Neuronal stem cell (in vitro differentiated cells): ENCODE measurements around the gene FGF10.

ENCODE experiments used
- DNase-seq: peaks from one replicate; pipeline ENCODE4 v3.0.0-alpha.2; 2013; ENCODE audit warnings: low spot score
- H2AFZ ChIP-seq: one replicate; pipeline ENCODE4 v1.6.1; 2013; ENCODE audit warnings: mild to moderate bottlenecking, low read length, inconsistent platforms
- H2AK5ac ChIP-seq: 2 replicates; pipeline ENCODE4 v1.6.1; 2013; ENCODE audit warnings: low read depth, mild to moderate bottlenecking, inconsistent platforms, low read length, moderate library complexity, mixed read lengths
- H2BK120ac ChIP-seq: 2 replicates; pipeline ENCODE4 v1.6.1; 2013; ENCODE audit warnings: low read depth, mild to moderate bottlenecking, inconsistent platforms, low read length, moderate library complexity, mixed read lengths
- H2BK12ac ChIP-seq: one replicate; pipeline ENCODE4 v1.6.1; 2013; ENCODE audit warnings: low read length, inconsistent platforms
- H2BK15ac ChIP-seq: 2 replicates; pipeline ENCODE4 v1.6.1; 2013; ENCODE audit warnings: mild to moderate bottlenecking, low read length, inconsistent platforms, mixed read lengths
- H2BK5ac ChIP-seq: one replicate; pipeline ENCODE4 v1.6.1; 2013; ENCODE audit warnings: inconsistent platforms, mild to moderate bottlenecking, low read length, moderate library complexity
- H3K14ac ChIP-seq: one replicate; pipeline ENCODE4 v1.6.1; 2013; ENCODE audit warnings: low read length, inconsistent platforms
- H3K18ac ChIP-seq: 2 replicates; pipeline ENCODE4 v1.6.1; 2013; ENCODE audit warnings: low read length, inconsistent platforms
- H3K23ac ChIP-seq: 2 replicates; pipeline ENCODE4 v1.6.1; 2013; ENCODE audit warnings: low read depth, mild to moderate bottlenecking, mixed read lengths, low read length, inconsistent platforms; ENCODE audit not compliant: poor library complexity
- H3K27ac ChIP-seq: replicated peaks from 3 replicates; pipeline ENCODE4 v1.5.1; 2013; ENCODE audit warnings: low read length, inconsistent platforms
- H3K27me3 ChIP-seq, 3 experiments: 2 replicates each; pipeline ENCODE4 v1.6.1; 2013; ENCODE audit warnings: low read length in 3 of 3, mild to moderate bottlenecking in 2 of 3, inconsistent platforms in 1 of 3, low read depth in 1 of 3, mixed read lengths in 1 of 3, moderate library complexity in 1 of 3; ENCODE audit not compliant: control insufficient read depth in 3 of 3, insufficient read depth in 3 of 3
- H3K36me3 ChIP-seq, 2 donors: replicated peaks in 1 of 2; 2 replicates each; pipeline ENCODE4 v1.6.1; 2013; ENCODE audit warnings: low read length in 2 of 2; ENCODE audit not compliant: control insufficient read depth in 2 of 2, insufficient read depth in 2 of 2
- H3K4ac ChIP-seq: 2 replicates; pipeline ENCODE4 v1.6.1; 2013; ENCODE audit warnings: inconsistent platforms, mild to moderate bottlenecking, low read length, moderate library complexity
- H3K4me1 ChIP-seq, 2 donors: 1 replicate in 1 of 2; 2 replicates in 1 of 2; pipeline ENCODE4 v1.6.1; 2013; ENCODE audit warnings: low read length in 2 of 2, low read depth in 1 of 2; ENCODE audit not compliant: control insufficient read depth in 2 of 2, insufficient read depth in 1 of 2
- H3K4me2 ChIP-seq: one replicate; pipeline ENCODE4 v1.6.1; 2013; ENCODE audit warnings: mild to moderate bottlenecking, low read length, inconsistent platforms; ENCODE audit not compliant: insufficient read depth, poor library complexity, severe bottlenecking
- H3K4me3 ChIP-seq, 2 donors: 2 replicates each; pipeline ENCODE4 v1.5.1; 2013; ENCODE audit warnings: low read length in 2 of 2, mild to moderate bottlenecking in 2 of 2, inconsistent platforms in 1 of 2, moderate library complexity in 1 of 2
- H3K79me1 ChIP-seq: one replicate; pipeline ENCODE4 v1.6.1; 2013; ENCODE audit warnings: low read depth, mild to moderate bottlenecking, inconsistent platforms, low read length, moderate library complexity
- H3K9ac ChIP-seq: one replicate; pipeline ENCODE4 v1.6.1; 2013; ENCODE audit warnings: mild to moderate bottlenecking, low read depth, low read length, inconsistent platforms; ENCODE audit not compliant: poor library complexity
- H3K9me3 ChIP-seq, 2 donors: replicated peaks in 1 of 2; 2 replicates each; pipeline versions ENCODE3 to v1.6.1; 2013; ENCODE audit warnings: low read length in 2 of 2, mild to moderate bottlenecking in 2 of 2, inconsistent platforms in 1 of 2, low read depth in 1 of 2, mixed read lengths in 1 of 2, moderate library complexity in 1 of 2; ENCODE audit not compliant: control insufficient read depth in 2 of 2, insufficient read depth in 1 of 2
- H4K8ac ChIP-seq: one replicate; pipeline ENCODE4 v1.6.1; 2013; ENCODE audit warnings: low read depth, mild to moderate bottlenecking, inconsistent platforms, low read length, moderate library complexity
- H4K91ac ChIP-seq: one replicate; pipeline ENCODE4 v1.6.1; 2013; ENCODE audit warnings: low read length, low read depth, mild to moderate bottlenecking, inconsistent platforms; ENCODE audit not compliant: poor library complexity
- WGBS, 2 donors: extraction: QIAGEN DNeasy Blood & Tissue Kit; methylation state at CpG; one replicate each; pipeline ENCODE4 v1.1.7; 2013; ENCODE audit warnings: missing lambda C conversion rate in 2 of 2, mixed read lengths in 1 of 2; ENCODE audit not compliant: insufficient read length in 2 of 2, insufficient replicate concordance in 1 of 2; ENCODE audit errors: extremely low coverage in 2 of 2; 5-methylcytosine and 5-hydroxymethylcytosine counted together

The FGF10 gene

GRCh38 chr5:44318883-44319282 lies 70.3 kb downstream of the FGF10 start:
- Histone ChIP-seq H4K8ac (no peak overlapping the region), H3K4me1 (peaks cover 8 to 24% of the 10 kb centered on the region in 2 donors), H3K79me1 (no peaks in the 10 kb centered on the region), H3K18ac (no peak overlapping the region), H3K9ac (no peak overlapping the region), H3K14ac (no peak overlapping the region), H3K4me2 (no peak overlapping the region), H3K9me3 (peaks cover 0 to 17% of the 10 kb centered on the region in 2 donors), H2AK5ac (no peak overlapping the region), H3K27me3 (no peaks in the 10 kb centered on the region), H2AFZ (no peak overlapping the region), H3K23ac (no peak overlapping the region), H4K91ac (no peak overlapping the region), H3K4me3 (no peak overlapping the region), H3K4ac (no peak overlapping the region), H2BK12ac (no peak overlapping the region), H2BK5ac (no peak overlapping the region), H2BK120ac (no peak overlapping the region), H3K36me3 (no peaks in the 10 kb centered on the region), H2BK15ac (no peak overlapping the region), H3K27ac (no peak overlapping the region)
- no peak for DNase-seq
- no CpG with 5 or more reads among the region's 2 CpGs for WGBS, 2 donors

- H2BK5ac ChIP-seq = no peak overlapping the region
- no peak overlapping the region for H4K91ac ChIP-seq
- no peak overlapping the region for H3K4ac ChIP-seq
- H3K9me3 ChIP-seq = no peaks in the 10 kb centered on the region
- H2BK12ac ChIP-seq = no peak overlapping the region
- H3K4me3 ChIP-seq = no peak overlapping the region
- DNase-seq = no peak
- H2BK15ac ChIP-seq = no peak overlapping the region
- H2AK5ac ChIP-seq = no peak overlapping the region
- no peak overlapping the region for H3K18ac ChIP-seq
- no peak overlapping the region for H2BK120ac ChIP-seq
- peaks cover 8 to 25% of the 10 kb centered on the region in 2 donors for H3K4me1 ChIP-seq
- no peak overlapping the region for H3K14ac ChIP-seq
- H3K27ac ChIP-seq = no peak overlapping the region
- WGBS, 2 donors = no CpG with 5 or more reads among the region's 1 CpG
- no peak overlapping the region for H3K23ac ChIP-seq
- no peaks in the 10 kb centered on the region for H3K79me1 ChIP-seq
- no peak overlapping the region for H2AFZ ChIP-seq
- H4K8ac ChIP-seq = no peak overlapping the region
- H3K36me3 ChIP-seq = no peaks in the 10 kb centered on the region
- no peak overlapping the region for H3K4me2 ChIP-seq
- H3K27me3 ChIP-seq = no peaks in the 10 kb centered on the region
- no peak overlapping the region for H3K9ac ChIP-seq
Observed at GRCh38 chr5:44312374-44312773, 76.8 kb downstream of the FGF10 start.

- H2AK5ac ChIP-seq = no peak overlapping the region
- no peak overlapping the region for H2BK120ac ChIP-seq
- no peaks in the 10 kb centered on the region for H3K36me3 ChIP-seq
- DNase-seq = no peak
- no peak overlapping the region for H3K27ac ChIP-seq
- H3K4me1 ChIP-seq = no peaks in the 10 kb centered on the region
- H3K9ac ChIP-seq = no peak overlapping the region
- no peak overlapping the region for H3K14ac ChIP-seq
- no peak overlapping the region for H3K4ac ChIP-seq
- H4K91ac ChIP-seq = no peak overlapping the region
- no peak overlapping the region for H2AFZ ChIP-seq
- H2BK12ac ChIP-seq = no peak overlapping the region
- H3K4me3 ChIP-seq = no peak overlapping the region
- no peaks in the 10 kb centered on the region for H3K9me3 ChIP-seq
- H4K8ac ChIP-seq = no peak overlapping the region
- H3K27me3 ChIP-seq = no peaks in the 10 kb centered on the region
- no peak overlapping the region for H2BK5ac ChIP-seq
- H3K4me2 ChIP-seq = no peak overlapping the region
- H3K18ac ChIP-seq = no peak overlapping the region
- no peak overlapping the region for H2BK15ac ChIP-seq
- no peaks in the 10 kb centered on the region for H3K79me1 ChIP-seq
- no peak overlapping the region for H3K23ac ChIP-seq
- no CpG with 5 or more reads among the region's 1 CpG for WGBS, 2 donors
Observed at GRCh38 chr5:44300551-44300950, 88.7 kb downstream of the FGF10 start.

- Histone ChIP-seq H3K9ac (no peak overlapping the region), H3K36me3 (no peaks in the 10 kb centered on the region), H3K79me1 (no peaks in the 10 kb centered on the region), H3K4me1 (no peaks in the 10 kb centered on the region), H2BK12ac (no peak overlapping the region), H3K27ac (no peak overlapping the region), H3K27me3 (no peaks in the 10 kb centered on the region), H4K91ac (no peak overlapping the region), H3K14ac (no peak overlapping the region), H3K9me3 (no peaks in the 10 kb centered on the region), H2AFZ (no peak overlapping the region), H3K18ac (no peak overlapping the region), H3K23ac (no peak overlapping the region), H2BK120ac (no peak overlapping the region), H3K4ac (no peak overlapping the region), H3K4me2 (no peak overlapping the region), H3K4me3 (no peak overlapping the region), H2BK15ac (no peak overlapping the region), H4K8ac (no peak overlapping the region), H2AK5ac (no peak overlapping the region), H2BK5ac (no peak overlapping the region)
- no CpG with 5 or more reads among the region's 4 CpGs for WGBS, 2 donors
- DNase-seq = no peak
Observed at GRCh38 chr5:44299394-44299793, 89.8 kb downstream of the FGF10 start.
